ENCODE data around the gene ALG1. TPM values are rescaled to one million over a fixed set of nuclear protein-coding genes. Genes with fewer than 3 reads are reported as not detected.

Gene ALG1
- total and polyA plus RNA-seq, 10 of the 15 experiments (the other 5 are each of a cell fraction or from before 2014, with no cell fraction given): 1.5 to 43.2 (median 23.8) TPM

DNA sequence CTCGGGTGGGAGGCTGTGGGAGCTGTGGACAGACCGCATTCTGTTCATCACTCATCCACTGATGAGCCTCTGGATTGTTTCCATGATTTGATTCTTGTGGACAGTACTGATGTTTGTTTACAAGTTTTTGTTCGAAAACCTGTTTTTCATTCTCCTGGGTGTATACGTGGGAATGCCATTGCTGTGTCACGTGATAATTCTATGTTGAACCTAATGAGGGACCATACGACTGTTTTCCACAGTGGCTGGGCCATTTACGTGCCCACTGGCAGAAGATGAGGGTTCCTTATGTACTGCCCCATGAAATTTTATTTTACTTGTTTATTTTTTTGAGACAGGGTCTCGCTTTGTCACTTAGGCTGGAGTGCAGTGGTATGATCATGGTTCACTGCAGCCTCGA lies 2.6 kb upstream of the ALG1 start:
- Histone ChIP-seq H3K36me3 (ENCODE audit: control insufficient read depth in 2 of 2, insufficient read depth in 2 of 2, low read length in 1 of 2) (no peaks in the 10 kb centered on the region), H3K27me3 (replicated peaks in 1 of 2; ENCODE audit: control insufficient read depth in 2 of 2, insufficient read depth in 2 of 2, low read length in 1 of 2) (no peaks in the 10 kb centered on the region; a peak in 1 of 4 replicates), H3K4me1 (ENCODE audit: control insufficient read depth, insufficient read depth, low read length) (peaks cover 14% of the 10 kb centered on the region), H3K79me2 (ENCODE audit: control insufficient read depth, insufficient read depth, low read length) (peaks cover 10% of the 10 kb centered on the region), H3K9ac (ENCODE audit: control insufficient read depth, insufficient read depth, low read length) (no peak overlapping the region), H3K27ac (ENCODE audit: control insufficient read depth, insufficient read depth) (no peak overlapping the region), H3K9me3 (replicated peaks; ENCODE audit: control insufficient read depth, insufficient read depth, low read length) (no peaks in the 10 kb centered on the region; the same call in 2 of the 3 replicates), H4K20me1 (ENCODE audit: control insufficient read depth, insufficient read depth) (no peaks in the 10 kb centered on the region), H3K4me2 (ENCODE audit: control insufficient read depth, insufficient read depth) (no peak overlapping the region), H3K4me3 (no peak overlapping the region), H2AFZ (ENCODE audit: control insufficient read depth, low read depth, low read length) (no peak overlapping the region)
- ChIA-PET RAD21 (ENCODE audit: unreplicated experiment) (no interaction called here), POLR2A (no interaction called here), SMC1A (ENCODE audit: uncharacterized antibody, unreplicated experiment) (no interaction called here), CTCF (no interaction called here)
- DNase-seq (ENCODE audit: low read depth, low spot score): no peak
- TF ChIP-seq SMAD1 (IDR thresholded peaks at IDR 0.05; ENCODE audit: low read depth, partially characterized antibody): no peak
- no peak for TF ChIP-seq ZNF384 (IDR thresholded peaks at IDR 0.05; ENCODE audit: borderline replicate concordance, low read depth, low read length)
- no peak for TF ChIP-seq RELB (IDR thresholded peaks at IDR 0.05; ENCODE audit: low read depth)
- no peak for TF ChIP-seq YY1 (IDR thresholded peaks at IDR 0.05; ENCODE audit: low read depth, low read length)
- no peak for TF ChIP-seq POLR2AphosphoS5 (IDR thresholded peaks at IDR 0.05; ENCODE audit: low read length)
- no peak for TF ChIP-seq MYB (IDR thresholded peaks at IDR 0.05; ENCODE audit: borderline replicate concordance, low read depth, low read length)
- no peak for TF ChIP-seq EP300 (IDR thresholded peaks at IDR 0.05; ENCODE audit: borderline replicate concordance in 1 of 2, control insufficient read depth in 1 of 2, low read depth in 2 of 2, low read length in 2 of 2)
- TF ChIP-seq CREB1 (IDR thresholded peaks at IDR 0.05; ENCODE audit: low read depth): no peak
- TF ChIP-seq SREBF2 (IDR thresholded peaks at IDR 0.05; ENCODE audit: low read length): no peak
- TF ChIP-seq BRCA1 (IDR thresholded peaks at IDR 0.05; ENCODE audit: low read depth, low read length): no peak
- no peak for TF ChIP-seq IKZF2 (IDR thresholded peaks at IDR 0.05)
- no peak for TF ChIP-seq SMAD5 (IDR thresholded peaks at IDR 0.05; ENCODE audit: low read depth)
- no TSS peak for BruUV-seq (replicated peaks)
- no peak for ATAC-seq
- in situ Hi-C loops (cut with MboI) (no loop called here), intact Hi-C loops (cut with micrococcal nuclease; ENCODE audit: unreplicated experiment) (loop anchor here (10.0 kb wide), 1 partner anchor 94 kb away; no protein-coding TSS in a partner anchor)
- FAIRE-seq: no peak
- 58% methylated on average over 9 of the region's 9 CpGs for WGBS (ENCODE audit: insufficient coverage, insufficient replicate concordance, low lambda C conversion rate, missing lambda C conversion rate)

Measured in GM12878 (cell line).